Fibroblast of lung (primary cell): ENCODE data around the gene MMP1. TPM values are rescaled to one million over a fixed set of nuclear protein-coding genes. Genes with fewer than 3 reads are reported as not detected.

Source experiments
- polyA plus RNA-seq, 2 donors: library from polyadenylated mRNA; depleted of rRNA in 1 of 2; stranded (reverse) in 1 of 2; unstranded in 1 of 2; fragments of >200 nt; gene quantifications; 2 replicates each; pipeline ENCODE4 v1.2.1, GENCODE V29; 2011 to 2012; ENCODE audit warnings: missing spikeins in 1 of 2
- total RNA-seq: library from RNA; depleted of rRNA; stranded (reverse); fragments of >200 nt; gene quantifications from 2 replicates; pipeline ENCODE4 v1.2.1, GENCODE V29; 2014

The MMP1 gene
- total and polyA plus RNA-seq, 2 donors (not counting 1 experiment from before 2014, with no cell fraction given): 40.5 to 489 TPM

Other genes starting within 250 kb of the MMP1 start
- gene MMP20, start 172.8 kb downstream of the MMP1 start, total RNA-seq: not detected in 2 replicates
- not detected in 2 replicates for gene MMP20, start 172.8 kb downstream of the MMP1 start, polyA plus RNA-seq
- 0.17 TPM in 1 of 2 replicates, not detected in the other for gene MMP27, start 92.4 kb downstream of the MMP1 start, total RNA-seq
- gene MMP27, start 92.4 kb downstream of the MMP1 start, polyA plus RNA-seq: 0.08 and 0.14 TPM in 2 replicates
- gene MMP8, start 73.2 kb downstream of the MMP1 start, total RNA-seq: under 0.01 TPM in 1 of 2 replicates, not detected in the other
- 0.07 and 0.18 TPM in 2 replicates for gene MMP8, start 73.2 kb downstream of the MMP1 start, polyA plus RNA-seq
- under 0.01 and 0.66 TPM in 2 replicates for gene MMP10, start 17.5 kb downstream of the MMP1 start, total RNA-seq
- gene MMP10, start 17.5 kb downstream of the MMP1 start, polyA plus RNA-seq: 0.17 and 0.28 TPM in 2 replicates
- 1.8 and 47.1 TPM in 2 replicates for gene MMP3, start 45.4 kb upstream of the MMP1 start, total RNA-seq
- 16.0 and 19.1 TPM in 2 replicates for gene MMP3, start 45.4 kb upstream of the MMP1 start, polyA plus RNA-seq
- 0.83 TPM in 1 of 2 replicates, not detected in the other for gene MMP12, start 76.8 kb upstream of the MMP1 start, total RNA-seq
- 0.15 and 0.27 TPM in 2 replicates for gene MMP12, start 76.8 kb upstream of the MMP1 start, polyA plus RNA-seq
- not detected in 2 replicates for gene MMP13, start 157.6 kb upstream of the MMP1 start, total RNA-seq
- gene MMP13, start 157.6 kb upstream of the MMP1 start, polyA plus RNA-seq: not detected in 2 replicates